Measurements from ENCODE around the gene ALS2. TPM values are rescaled to one million over a fixed set of nuclear protein-coding genes. Genes with fewer than 3 reads are reported as not detected.

The ALS2 gene
- total RNA-seq, 1 donor from 2014 or later = 28.2 TPM

GRCh38 chr2:201698588-201699226 lies 82.0 kb downstream of the ALS2 start, which contains the start of gene MPP4:
Gene MPP4, minus strand, starts transcription at chr2:201698644. Its CDS starts 4,690 bp downstream, at chr2:201693954.
- Histone ChIP-seq H3K4me1 (ENCODE audit: control insufficient read depth in 3 of 3, insufficient read depth in 3 of 3, low read length in 3 of 3) (peaks cover 0 to 12% (median 0%) of the 10 kb centered on the region in 3 donors), H3K27me3 (ENCODE audit: control insufficient read depth in 3 of 3, insufficient read depth in 3 of 3, low read length in 3 of 3) (no peaks in the 10 kb centered on the region), H3K36me3 (ENCODE audit: control insufficient read depth in 3 of 3, insufficient read depth in 3 of 3, low read length in 3 of 3) (peaks cover 9 to 19% (median 17%) of the 10 kb centered on the region in 3 donors), H3K4me3 (ENCODE audit: low read length in 3 of 3) (no peak within 1 kb of the TSS), H3K9ac (ENCODE audit: low read depth in 1 of 3, low read length in 3 of 3) (no peak within 1 kb of the TSS), H3K9me3 (ENCODE audit: control insufficient read depth in 3 of 3, low read length in 3 of 3) (no peaks in the 10 kb centered on the region), H3K27ac (ENCODE audit: low read depth, low read length) (peak within 1 kb of the TSS; percentile 7)

GRCh38 chr2:201697899-201698298 lies 82.8 kb downstream of the ALS2 start:
- Histone ChIP-seq H3K27ac (ENCODE audit: low read depth, low read length) (no peak overlapping the region), H3K4me1 (ENCODE audit: control insufficient read depth in 3 of 3, insufficient read depth in 3 of 3, low read length in 3 of 3) (peaks cover 0 to 12% (median 0%) of the 10 kb centered on the region in 3 donors), H3K36me3 (ENCODE audit: control insufficient read depth in 3 of 3, insufficient read depth in 3 of 3, low read length in 3 of 3) (peaks cover 7 to 13% (median 9%) of the 10 kb centered on the region in 3 donors), H3K27me3 (ENCODE audit: control insufficient read depth in 3 of 3, insufficient read depth in 3 of 3, low read length in 3 of 3) (no peaks in the 10 kb centered on the region), H3K9ac (ENCODE audit: low read depth in 1 of 3, low read length in 3 of 3) (no peak overlapping the region), H3K9me3 (ENCODE audit: control insufficient read depth in 3 of 3, low read length in 3 of 3) (no peaks in the 10 kb centered on the region), H3K4me3 (ENCODE audit: low read length in 3 of 3) (no peak overlapping the region)

GRCh38 chr2:201696151-201696659 lies 84.5 kb downstream of the ALS2 start:
- no peaks in the 10 kb centered on the region for H3K9me3 ChIP-seq (ENCODE audit: control insufficient read depth in 3 of 3, low read length in 3 of 3)
- H3K27ac ChIP-seq (ENCODE audit: low read depth, low read length) = no peak overlapping the region
- peaks cover 0 to 12% (median 0%) of the 10 kb centered on the region in 3 donors for H3K4me1 ChIP-seq (ENCODE audit: control insufficient read depth in 3 of 3, insufficient read depth in 3 of 3, low read length in 3 of 3)
- H3K9ac ChIP-seq (ENCODE audit: low read depth in 1 of 3, low read length in 3 of 3) = no peak overlapping the region
- H3K36me3 ChIP-seq (ENCODE audit: control insufficient read depth in 3 of 3, insufficient read depth in 3 of 3, low read length in 3 of 3) = peaks cover 5 to 6% (median 6%) of the 10 kb centered on the region in 3 donors
- H3K27me3 ChIP-seq (ENCODE audit: control insufficient read depth in 3 of 3, insufficient read depth in 3 of 3, low read length in 3 of 3) = no peaks in the 10 kb centered on the region
- H3K4me3 ChIP-seq (ENCODE audit: low read length in 3 of 3) = no peak overlapping the region

GRCh38 chr2:201685156-201685555 lies 95.6 kb downstream of the ALS2 start:
- no peaks in the 10 kb centered on the region for H3K4me1 ChIP-seq (ENCODE audit: control insufficient read depth in 3 of 3, insufficient read depth in 3 of 3, low read length in 3 of 3)
- H3K27me3 ChIP-seq (ENCODE audit: control insufficient read depth in 3 of 3, insufficient read depth in 3 of 3, low read length in 3 of 3) = peaks cover 0 to 5% (median 0%) of the 10 kb centered on the region in 3 donors
- no peak overlapping the region for H3K4me3 ChIP-seq (ENCODE audit: low read length in 3 of 3)
- H3K9ac ChIP-seq (ENCODE audit: low read depth in 1 of 3, low read length in 3 of 3) = no peak overlapping the region
- H3K9me3 ChIP-seq (ENCODE audit: control insufficient read depth in 3 of 3, low read length in 3 of 3) = no peaks in the 10 kb centered on the region
- no peak overlapping the region for H3K27ac ChIP-seq (ENCODE audit: low read depth, low read length)
- H3K36me3 ChIP-seq (ENCODE audit: control insufficient read depth in 3 of 3, insufficient read depth in 3 of 3, low read length in 3 of 3) = no peaks in the 10 kb centered on the region

- Histone ChIP-seq H3K36me3 (ENCODE audit: control insufficient read depth in 3 of 3, insufficient read depth in 3 of 3, low read length in 3 of 3) (no peaks in the 10 kb centered on the region), H3K9ac (ENCODE audit: low read depth in 1 of 3, low read length in 3 of 3) (no peak overlapping the region), H3K4me3 (ENCODE audit: low read length in 3 of 3) (no peak overlapping the region), H3K27me3 (ENCODE audit: control insufficient read depth in 3 of 3, insufficient read depth in 3 of 3, low read length in 3 of 3) (peaks cover 0 to 5% (median 0%) of the 10 kb centered on the region in 3 donors), H3K9me3 (ENCODE audit: control insufficient read depth in 3 of 3, low read length in 3 of 3) (no peaks in the 10 kb centered on the region), H3K27ac (ENCODE audit: low read depth, low read length) (no peak overlapping the region), H3K4me1 (ENCODE audit: control insufficient read depth in 3 of 3, insufficient read depth in 3 of 3, low read length in 3 of 3) (no peaks in the 10 kb centered on the region)
Measured at GRCh38 chr2:201680743-201681142, 100.0 kb downstream of the ALS2 start.

GRCh38 chr2:201678401-201678800 lies 102.3 kb downstream of the ALS2 start:
- Histone ChIP-seq H3K27ac (ENCODE audit: low read depth, low read length) (no peak overlapping the region), H3K4me3 (ENCODE audit: low read length in 3 of 3) (no peak overlapping the region), H3K9me3 (ENCODE audit: control insufficient read depth in 3 of 3, low read length in 3 of 3) (no peaks in the 10 kb centered on the region), H3K36me3 (ENCODE audit: control insufficient read depth in 3 of 3, insufficient read depth in 3 of 3, low read length in 3 of 3) (no peaks in the 10 kb centered on the region), H3K9ac (ENCODE audit: low read depth in 1 of 3, low read length in 3 of 3) (no peak overlapping the region), H3K27me3 (ENCODE audit: control insufficient read depth in 3 of 3, insufficient read depth in 3 of 3, low read length in 3 of 3) (peaks cover 0 to 5% (median 0%) of the 10 kb centered on the region in 3 donors), H3K4me1 (ENCODE audit: control insufficient read depth in 3 of 3, insufficient read depth in 3 of 3, low read length in 3 of 3) (no peaks in the 10 kb centered on the region)

- Histone ChIP-seq H3K4me3 (ENCODE audit: low read length in 3 of 3) (no peak overlapping the region), H3K9ac (ENCODE audit: low read depth in 1 of 3, low read length in 3 of 3) (no peak overlapping the region), H3K36me3 (ENCODE audit: control insufficient read depth in 3 of 3, insufficient read depth in 3 of 3, low read length in 3 of 3) (no peaks in the 10 kb centered on the region), H3K27me3 (ENCODE audit: control insufficient read depth in 3 of 3, insufficient read depth in 3 of 3, low read length in 3 of 3) (no peaks in the 10 kb centered on the region), H3K27ac (ENCODE audit: low read depth, low read length) (no peak overlapping the region), H3K4me1 (ENCODE audit: control insufficient read depth in 3 of 3, insufficient read depth in 3 of 3, low read length in 3 of 3) (no peaks in the 10 kb centered on the region), H3K9me3 (ENCODE audit: control insufficient read depth in 3 of 3, low read length in 3 of 3) (no peaks in the 10 kb centered on the region)
Measured at GRCh38 chr2:201675454-201675853, 105.3 kb downstream of the ALS2 start.

- H3K36me3 ChIP-seq (ENCODE audit: control insufficient read depth in 3 of 3, insufficient read depth in 3 of 3, low read length in 3 of 3) = no peaks in the 10 kb centered on the region
- H3K27ac ChIP-seq (ENCODE audit: low read depth, low read length) = no peak overlapping the region
- no peaks in the 10 kb centered on the region for H3K4me1 ChIP-seq (ENCODE audit: control insufficient read depth in 3 of 3, insufficient read depth in 3 of 3, low read length in 3 of 3)
- H3K9me3 ChIP-seq (ENCODE audit: control insufficient read depth in 3 of 3, low read length in 3 of 3) = no peaks in the 10 kb centered on the region
- no peak overlapping the region for H3K9ac ChIP-seq (ENCODE audit: low read depth in 1 of 3, low read length in 3 of 3)
- H3K4me3 ChIP-seq (ENCODE audit: low read length in 3 of 3) = no peak overlapping the region
- H3K27me3 ChIP-seq (ENCODE audit: control insufficient read depth in 3 of 3, insufficient read depth in 3 of 3, low read length in 3 of 3) = no peaks in the 10 kb centered on the region
Measured at GRCh38 chr2:201674794-201675193, 105.9 kb downstream of the ALS2 start.

GRCh38 chr2:201674298-201674697 lies 106.4 kb downstream of the ALS2 start:
- no peaks in the 10 kb centered on the region for H3K36me3 ChIP-seq (ENCODE audit: control insufficient read depth in 3 of 3, insufficient read depth in 3 of 3, low read length in 3 of 3)
- no peak overlapping the region for H3K27ac ChIP-seq (ENCODE audit: low read depth, low read length)
- no peaks in the 10 kb centered on the region for H3K9me3 ChIP-seq (ENCODE audit: control insufficient read depth in 3 of 3, low read length in 3 of 3)
- no peak overlapping the region for H3K9ac ChIP-seq (ENCODE audit: low read depth in 1 of 3, low read length in 3 of 3)
- no peaks in the 10 kb centered on the region for H3K4me1 ChIP-seq (ENCODE audit: control insufficient read depth in 3 of 3, insufficient read depth in 3 of 3, low read length in 3 of 3)
- no peaks in the 10 kb centered on the region for H3K27me3 ChIP-seq (ENCODE audit: control insufficient read depth in 3 of 3, insufficient read depth in 3 of 3, low read length in 3 of 3)
- H3K4me3 ChIP-seq (ENCODE audit: low read length in 3 of 3) = no peak overlapping the region

- no peaks in the 10 kb centered on the region for H3K9me3 ChIP-seq (ENCODE audit: control insufficient read depth in 3 of 3, low read length in 3 of 3)
- no peaks in the 10 kb centered on the region for H3K36me3 ChIP-seq (ENCODE audit: control insufficient read depth in 3 of 3, insufficient read depth in 3 of 3, low read length in 3 of 3)
- H3K9ac ChIP-seq (ENCODE audit: low read depth in 1 of 3, low read length in 3 of 3) = no peak overlapping the region
- H3K4me1 ChIP-seq (ENCODE audit: control insufficient read depth in 3 of 3, insufficient read depth in 3 of 3, low read length in 3 of 3) = no peaks in the 10 kb centered on the region
- H3K27ac ChIP-seq (ENCODE audit: low read depth, low read length) = no peak overlapping the region
- no peak overlapping the region for H3K4me3 ChIP-seq (ENCODE audit: low read length in 3 of 3)
- H3K27me3 ChIP-seq (ENCODE audit: control insufficient read depth in 3 of 3, insufficient read depth in 3 of 3, low read length in 3 of 3) = no peaks in the 10 kb centered on the region
Measured at GRCh38 chr2:201673546-201673945, 107.2 kb downstream of the ALS2 start.
